ENCODE measurements around the gene PCMTD2. TPM values are rescaled to one million over a fixed set of nuclear protein-coding genes. Genes with fewer than 3 reads are reported as not detected.

Gene PCMTD2
- total and polyA plus RNA-seq, 2 of the 13 experiments (the other 11 are each of a cell fraction or from before 2014, with no cell fraction given) = 47.0 to 76.9 TPM

- TF ChIP-seq KLF13 (CRISPR knock-in tag; IDR thresholded peaks at IDR 0.05) = 0 out of 2 replicates have a peak, but pooled peaks have one; percentile 32
- no peak for TF ChIP-seq ZNF205 (CRISPR knock-in tag; IDR thresholded peaks at IDR 0.05)
- no peak for TF ChIP-seq RBAK (CRISPR knock-in tag; IDR thresholded peaks at IDR 0.05)
- TF ChIP-seq E2F5 (CRISPR knock-in tag; conservative IDR thresholded peaks at IDR 0.05) = no peak
- TF ChIP-seq BCL6 (CRISPR knock-in tag; IDR thresholded peaks at IDR 0.05) = peak; percentile 66; the same call in 1 of the 2 replicates
- 0 out of 2 replicates have a peak, but pooled peaks have one; percentile 54 for TF ChIP-seq ZNF280D (CRISPR knock-in tag; IDR thresholded peaks at IDR 0.05)
- no peak for TF ChIP-seq ZNF569 (CRISPR knock-in tag; IDR thresholded peaks at IDR 0.05; ENCODE audit: borderline replicate concordance)
- no peak for TF ChIP-seq ZFP41 (CRISPR knock-in tag; IDR thresholded peaks at IDR 0.05; ENCODE audit: borderline replicate concordance)
- no peak for TF ChIP-seq CSRNP2 (CRISPR knock-in tag; conservative IDR thresholded peaks at IDR 0.05; ENCODE audit: low read depth)
- TF ChIP-seq LCORL (IDR thresholded peaks at IDR 0.05) = no peak
- peak; percentile 88 for TF ChIP-seq LCORL (CRISPR knock-in tag; IDR thresholded peaks at IDR 0.05)
- TF ChIP-seq STAT5B (CRISPR knock-in tag; IDR thresholded peaks at IDR 0.05) = no peak
- TF ChIP-seq ZNF703 (CRISPR knock-in tag; IDR thresholded peaks at IDR 0.05; ENCODE audit: borderline replicate concordance) = no peak
- TF ChIP-seq SMAD3 (CRISPR knock-in tag; IDR thresholded peaks at IDR 0.05) = no peak
- TF ChIP-seq DPF2 (CRISPR knock-in tag; IDR thresholded peaks at IDR 0.05; ENCODE audit: borderline replicate concordance, low read depth) = no peak
- no peak for TF ChIP-seq MAF1 (CRISPR knock-in tag; IDR thresholded peaks at IDR 0.05; ENCODE audit: borderline replicate concordance)
- TF ChIP-seq FOXO1 (CRISPR knock-in tag; IDR thresholded peaks at IDR 0.05) = peak; percentile 60; the same call in 1 of the 2 replicates
- TF ChIP-seq ZNF382 (CRISPR knock-in tag; IDR thresholded peaks at IDR 0.05; ENCODE audit: borderline replicate concordance) = no peak
- 0 out of 2 replicates have a peak, but pooled peaks have one; percentile 23 for TF ChIP-seq TOPORS (CRISPR knock-in tag; IDR thresholded peaks at IDR 0.05)
- TF ChIP-seq ZNF513 (CRISPR knock-in tag; conservative IDR thresholded peaks at IDR 0.05) = no peak
- no peak for TF ChIP-seq ZNF614 (CRISPR knock-in tag; IDR thresholded peaks at IDR 0.05; ENCODE audit: borderline replicate concordance)
- TF ChIP-seq ZNF557 (CRISPR knock-in tag; IDR thresholded peaks at IDR 0.05) = no peak
- no peak for TF ChIP-seq ZFYVE20 (CRISPR knock-in tag; IDR thresholded peaks at IDR 0.05; ENCODE audit: borderline replicate concordance, low read depth)
These were observed 34.5 kb upstream of the PCMTD2 start (continued) for GRCh38 chr20:64220891-64221527.
